Right lobe of liver (tissue), 6 donors: Measurements from ENCODE around the gene USP30. TPM values are rescaled to one million over a fixed set of nuclear protein-coding genes. Genes with fewer than 3 reads are reported as not detected.
"Not testable (repeated sequence)": the region's sequence is repeated elsewhere in the genome, so short reads cannot be mapped to it uniquely, and the experiment has no call there.

Source experiments
- ATAC-seq, 4 donors: fragments of 200-7000 bp; cut with Tn5 transposase; one replicate each; pipeline ENCODE4 v1.9.1; 2020; ENCODE audit warnings: mild to moderate bottlenecking in 4 of 4, moderate library complexity in 4 of 4
- DNase-seq, 3 donors: peaks; one replicate each; pipeline ENCODE4 v3.0.0-alpha.2; 2020
- H3K27ac ChIP-seq, 3 donors: fragments of 200-600 bp; one replicate each; pipeline ENCODE4 v1.8.0; 2022
- H3K27me3 ChIP-seq, 2 donors: fragments of 200-600 bp; one replicate each; pipeline ENCODE4 v1.8.0; 2022
- H3K36me3 ChIP-seq, 4 donors: fragments of 200-600 bp; sonication (generic) in 1 of 4; one replicate each; pipeline versions ENCODE4 v1.5.1 to v1.8.0; 2017 to 2022; ENCODE audit warnings: control low read depth in 1 of 4
- H3K4me1 ChIP-seq, 4 donors: fragments of 200-600 bp; sonication (generic) in 1 of 4; one replicate each; pipeline versions ENCODE4 v1.5.1 to v1.8.0; 2017 to 2022; ENCODE audit warnings: control low read depth in 1 of 4
- H3K4me3 ChIP-seq, 3 donors: fragments of 200-600 bp; one replicate each; pipeline ENCODE4 v1.8.0; 2022
- H3K9me3 ChIP-seq, 4 donors: fragments of 200-600 bp; sonication (generic) in 1 of 4; one replicate each; pipeline versions ENCODE4 v1.5.1 to v1.8.0; 2017 to 2022; ENCODE audit warnings: control low read depth in 1 of 4
- CTCF ChIP-seq, 4 donors: fragments of 200-600 bp in 3 of 4; fragments of 450-650 bp in 1 of 4; IDR thresholded peaks; one replicate each; pipeline versions ENCODE4 v1.5.1 to v1.8.0; 2016 to 2022; ENCODE audit warnings: antibody characterized with exemption in 4 of 4, mild to moderate bottlenecking in 2 of 4
- POLR2A ChIP-seq: fragments of 450-650 bp; IDR thresholded peaks from one replicate; pipeline ENCODE4 v1.6.1; 2017; ENCODE audit warnings: antibody characterized with exemption, mild to moderate bottlenecking
- WGBS: methylation state at CpG from one replicate; pipeline ENCODE4 v1.1.6; 2018; ENCODE audit warnings: low coverage, low lambda C conversion rate; ENCODE audit not compliant: insufficient coverage; ENCODE audit errors: missing lambda C conversion rate; 5-methylcytosine and 5-hydroxymethylcytosine counted together
- intact Hi-C, 2 donors: fragments of 100-400 bp; cut with DNase I; formaldehyde crosslinking; loops; one replicate each; pipeline versions ENCODE4 v1.11.2 to v1.14.1; 2022
- total RNA-seq, 6 experiments: library from RNA; depleted of rRNA in 2 of 6; stranded (reverse); fragments of >200 nt in 2 of 6; fragmentation: NEBNext Ultra II Directional in 3 of 6; extraction: Animal tissue kit (Norgen Biotek cat#: 25700) in 3 of 6; gene quantifications; one replicate each; pipeline versions ENCODE4 v1.1.0 to v1.2.4, GENCODE V29; 2016 to 2023
- donor health status: DM: no; HTN: yes; CAD: no.
- donor health status: DM: no; HTN: no; CAD: no.
- donor health status: DM: no; HTN: no; CAD: no.
- donor health status: DM: no; HTN: yes; CAD: no.
- donor health status: DM: no; HTN: yes; CAD: no.

The USP30 gene
- total RNA-seq, 6 experiments from 2014 or later, result 6.4 to 17.6 (median 11.0) TPM

- Histone ChIP-seq H3K4me3 (peak overlapping the region; percentile 75 to 97 (median 96)), H3K4me1 (peaks cover 0 to 33% (median 12%) of the 10 kb centered on the region in 4 donors), H3K27me3 (no peaks in the 10 kb centered on the region), H3K36me3 (no peaks in the 10 kb centered on the region), H3K9me3 (no peaks in the 10 kb centered on the region), H3K27ac (peak overlapping the region; percentile 92 to 96 (median 94))
- no peak for TF ChIP-seq CTCF (IDR thresholded peaks at IDR 0.05)
- TF ChIP-seq POLR2A, result no peak
- 3% methylated on average over 6 of the region's 6 CpGs for WGBS
- ATAC-seq (no peak), DNase-seq (no peak)
- intact Hi-C loops, result loop anchor here in 1 of 2 donors (5.0 kb wide), 1 partner anchor 40 kb away; the partner anchor contains the start of gene ALKBH2
These were observed 321 bp upstream of the USP30 start for GRCh38 chr12:109052097-109052413.

DNA sequence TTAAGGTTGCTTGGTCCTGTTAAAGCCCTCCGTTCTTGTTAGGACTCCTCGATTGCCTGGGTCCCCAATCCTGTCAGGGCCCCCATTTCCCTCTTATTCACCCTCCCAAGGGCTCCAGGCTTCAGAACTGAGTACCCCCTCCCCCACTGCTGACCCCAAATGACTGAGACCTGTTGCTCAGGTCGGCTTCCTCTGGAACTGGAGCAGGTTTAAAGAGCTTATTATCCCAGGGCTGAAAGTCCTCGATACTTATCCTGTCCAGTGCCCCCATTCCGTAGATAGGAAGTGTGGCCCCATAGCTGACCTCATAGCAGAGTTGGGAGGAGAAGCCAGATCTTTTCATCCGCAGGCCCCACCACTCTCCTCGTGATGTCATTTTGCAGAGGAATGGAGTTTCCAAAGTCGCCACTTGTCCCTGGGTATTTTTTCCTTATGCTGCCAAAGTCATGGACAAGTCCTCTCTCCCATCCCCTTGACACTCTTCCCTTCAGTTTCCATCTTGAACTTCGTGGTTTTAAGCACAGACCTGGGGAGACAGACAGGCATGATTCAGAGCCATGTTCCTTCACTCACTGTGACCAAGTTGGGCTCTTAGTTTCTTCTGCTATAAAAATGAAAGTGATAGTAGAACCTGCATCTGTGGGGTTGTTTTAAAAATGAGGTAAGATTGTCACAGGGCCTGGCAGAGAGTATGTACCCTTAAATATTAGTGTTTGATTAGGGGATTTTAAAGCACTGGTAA lies 1.2 kb downstream of the USP30 start:
- peaks cover 0 to 38% (median 12%) of the 10 kb centered on the region in 4 donors for H3K4me1 ChIP-seq
- no peaks in the 10 kb centered on the region for H3K9me3 ChIP-seq
- intact Hi-C loops, result loop anchor here in 1 of 2 donors (5.0 kb wide), 1 partner anchor 39 kb away; the partner anchor contains the start of gene ALKBH2
- ATAC-seq, result peak; percentile 20 to 61 (median 34)
- H3K27me3 ChIP-seq, result no peaks in the 10 kb centered on the region
- peaks cover 0 to 8% (median 0%) of the 10 kb centered on the region in 4 donors for H3K36me3 ChIP-seq
- 8% methylated on average over 9 of the region's 9 CpGs for WGBS
- peak overlapping the region; percentile 92 to 96 (median 94) for H3K27ac ChIP-seq
- DNase-seq, result peak in 1 of 3 donors; percentile 66
- peak overlapping the region; percentile 75 to 97 (median 96) for H3K4me3 ChIP-seq
- no peak for TF ChIP-seq CTCF (IDR thresholded peaks at IDR 0.05)
- TF ChIP-seq POLR2A, result no peak

GRCh38 chr12:109054124-109054513 lies 1.7 kb downstream of the USP30 start:
- peak overlapping the region; percentile 4 to 96 (median 75) for H3K4me3 ChIP-seq
- not testable (repeated sequence) for H3K36me3 ChIP-seq, H3K27me3 ChIP-seq, DNase-seq, H3K9me3 ChIP-seq, ATAC-seq
- 47% methylated on average over 4 of the region's 4 CpGs for WGBS
- intact Hi-C loops, result loop anchor here in 1 of 2 donors (5.0 kb wide), 1 partner anchor 38 kb away; the partner anchor contains the start of gene ALKBH2
- H3K27ac ChIP-seq, result peak overlapping the region; percentile 92 to 96 (median 94)
- peaks cover 0 to 42% (median 12%) of the 10 kb centered on the region in 4 donors for H3K4me1 ChIP-seq

GRCh38 chr12:109054520-109054919 lies 2.1 kb downstream of the USP30 start:
- intact Hi-C loops, result loop anchor here in 1 of 2 donors (5.0 kb wide), 1 partner anchor 38 kb away; the partner anchor contains the start of gene ALKBH2
- DNase-seq (no peak), ATAC-seq (peak in 1 of 4 donors; percentile 6)
- H3K36me3 ChIP-seq, result peaks cover 0 to 8% (median 2%) of the 10 kb centered on the region in 4 donors
- H3K4me3 ChIP-seq, result peak overlapping the region in 2 of 3 donors; percentile 75 to 96
- peak overlapping the region; percentile 92 to 96 (median 94) for H3K27ac ChIP-seq
- no peaks in the 10 kb centered on the region for H3K27me3 ChIP-seq
- H3K9me3 ChIP-seq, result no peaks in the 10 kb centered on the region
- TF ChIP-seq CTCF (IDR thresholded peaks at IDR 0.05) (no peak), POLR2A (no peak)
- peaks cover 0 to 47% (median 12%) of the 10 kb centered on the region in 4 donors for H3K4me1 ChIP-seq

DNA sequence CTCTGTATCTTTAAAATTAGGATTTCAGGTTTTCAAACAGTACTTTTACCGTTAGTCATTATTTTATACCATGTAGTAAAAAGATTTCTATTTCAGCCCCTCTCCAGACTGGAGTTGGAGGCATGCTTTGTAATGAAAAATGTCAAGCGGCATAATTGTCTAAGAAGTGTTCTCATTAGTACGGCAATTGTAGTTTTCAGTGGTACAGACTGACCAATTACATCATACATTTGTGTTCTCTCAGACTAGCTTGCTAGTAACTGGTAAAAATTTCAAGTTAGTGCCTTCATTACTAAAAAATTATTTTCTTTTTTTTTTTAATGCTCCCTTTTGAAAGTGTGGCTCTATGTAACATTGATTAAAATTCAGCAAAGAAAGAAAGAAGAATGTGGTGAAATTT lies 4.5 kb downstream of the USP30 start:
- ATAC-seq (no peak), DNase-seq (no peak)
- H3K4me3 ChIP-seq, result no peak overlapping the region
- H3K27me3 ChIP-seq, result no peaks in the 10 kb centered on the region
- intact Hi-C loops, result no loop called here
- TF ChIP-seq POLR2A (no peak), CTCF (IDR thresholded peaks at IDR 0.05) (no peak)
- WGBS, result 49% methylated on average over 3 of the region's 3 CpGs
- H3K4me1 ChIP-seq, result peaks cover 0 to 46% (median 12%) of the 10 kb centered on the region in 4 donors
- no peaks in the 10 kb centered on the region for H3K9me3 ChIP-seq
- H3K36me3 ChIP-seq, result peaks cover 0 to 8% (median 4%) of the 10 kb centered on the region in 4 donors
- H3K27ac ChIP-seq, result peak overlapping the region in 1 of 3 donors; percentile 34
